Gastroesophageal sphincter (tissue), 4 donors: Measurements from ENCODE around the gene TBC1D22B. TPM values are rescaled to one million over a fixed set of nuclear protein-coding genes. Genes with fewer than 3 reads are reported as not detected.

ENCODE experiments used
- ATAC-seq: fragments of 150-250 bp; one replicate; pipeline ENCODE4 v1.9.1; 2016; ENCODE audit warnings: mild to moderate bottlenecking, moderate library complexity
- H3K27ac ChIP-seq, 4 donors: fragments of 200-600 bp; sonication (generic) in 3 of 4; 1 replicate in 3 of 4; 2 replicates in 1 of 4; pipeline ENCODE4 v1.5.1; 2016 to 2019
- H3K27me3 ChIP-seq: fragments of 200-600 bp; sonication (generic); one replicate; pipeline ENCODE4 v1.5.1; 2019
- H3K36me3 ChIP-seq, 2 donors: fragments of 200-600 bp; sonication (generic); one replicate each; pipeline ENCODE4 v1.5.1; 2019; ENCODE audit warnings: control low read depth in 1 of 2
- H3K4me1 ChIP-seq, 3 donors: fragments of 200-600 bp; sonication (generic); 1 replicate in 2 of 3; 2 replicates in 1 of 3; pipeline ENCODE4 v1.5.1; 2016 to 2019; ENCODE audit warnings: control low read depth in 2 of 3
- H3K4me3 ChIP-seq, 2 donors: fragments of 200-600 bp; sonication (generic); one replicate each; pipeline ENCODE4 v1.5.1; 2019; ENCODE audit warnings: mild to moderate bottlenecking in 1 of 2, moderate library complexity in 1 of 2
- H3K9me3 ChIP-seq, 3 donors: fragments of 200-600 bp; sonication (generic); one replicate each; pipeline ENCODE4 v1.5.1; 2017 to 2019; ENCODE audit warnings: control low read depth in 2 of 3
- EP300 ChIP-seq: sonication (generic); formaldehyde crosslinking; IDR thresholded peaks from one replicate; pipeline ENCODE4 v1.6.1; 2017; ENCODE audit warnings: antibody characterized with exemption, mild to moderate bottlenecking
- POLR2A ChIP-seq, 2 donors: fragments of 450-650 bp; IDR thresholded peaks; one replicate each; pipeline ENCODE4 v1.6.1; 2017; ENCODE audit warnings: antibody characterized with exemption in 2 of 2, mild to moderate bottlenecking in 2 of 2, moderate library complexity in 1 of 2
- POLR2AphosphoS5 ChIP-seq: sonication (generic); formaldehyde crosslinking; IDR thresholded peaks from one replicate; pipeline ENCODE4 v1.6.1; 2017; ENCODE audit warnings: antibody characterized with exemption
- WGBS, 2 donors: methylation state at CpG; one replicate each; pipeline ENCODE4 v1.1.5; 2018; ENCODE audit warnings: low coverage in 1 of 2; 5-methylcytosine and 5-hydroxymethylcytosine counted together
- total RNA-seq, 4 donors: library from RNA; depleted of rRNA; stranded (reverse); fragments of >200 nt; gene quantifications; one replicate each; pipeline ENCODE4 v1.1.0, GENCODE V29; 2016
- TF ChIP-seq, protein P1 (sequence below), 4 experiments: fragments of 200-600 bp in 2 of 4; fragments of 450-650 bp in 2 of 4; sonication (generic) in 1 of 4; IDR thresholded peaks; one replicate each; pipeline ENCODE4 v1.5.1; 2017 to 2019; ENCODE audit warnings: antibody characterized with exemption in 4 of 4, mild to moderate bottlenecking in 2 of 4, moderate library complexity in 2 of 4

TBC1D22B gene
- total RNA-seq, 4 donors from 2014 or later, result 5.0 to 9.2 (median 8.3) TPM

DNA sequence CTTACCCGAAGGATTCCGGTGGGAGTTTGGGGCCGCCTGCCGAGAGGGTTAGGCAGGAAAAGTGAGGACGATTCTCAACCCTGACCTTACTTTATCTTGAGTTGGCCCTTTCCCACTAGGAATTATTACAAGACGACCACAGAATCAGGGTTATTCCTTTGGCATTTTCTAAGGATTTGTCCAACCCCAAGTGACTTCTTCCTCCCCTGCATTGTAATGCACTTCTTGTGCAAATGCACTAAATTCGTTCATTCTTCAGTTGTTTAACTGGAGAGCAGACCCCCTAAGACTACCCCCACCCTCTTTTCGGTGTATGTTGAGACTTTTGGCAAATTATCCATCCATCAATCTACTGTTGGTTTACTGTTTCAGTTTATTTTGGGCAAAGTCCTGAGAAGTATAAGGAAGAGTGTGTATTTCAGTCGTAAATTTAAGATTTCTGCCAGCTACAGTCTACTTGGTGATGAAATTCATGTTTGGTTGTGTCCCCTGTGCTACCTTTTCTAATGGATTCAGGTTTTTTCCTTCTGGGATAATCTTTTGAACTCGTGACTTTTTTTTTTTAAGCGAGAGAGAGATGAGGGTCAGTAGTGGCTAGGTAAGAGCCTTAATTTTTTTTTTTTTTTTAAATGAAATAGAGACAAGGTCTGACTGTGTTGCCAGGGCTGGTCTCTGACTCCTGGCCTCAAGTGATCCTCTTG is 983 bp downstream of the TBC1D22B start:
- Histone ChIP-seq H3K9me3 (no peaks in the 10 kb centered on the region), H3K4me3 (peak overlapping the region; percentile 60 to 61), H3K36me3 (no peaks in the 10 kb centered on the region), H3K27ac (peak overlapping the region in 3 of 4 donors; percentile 72 to 89 (median 81)), H3K27me3 (peaks cover 4% of the 10 kb centered on the region), H3K4me1 (peaks cover 2 to 28% (median 7%) of the 10 kb centered on the region in 3 donors)
- no peak for ATAC-seq
- TF ChIP-seq, protein P1, sequence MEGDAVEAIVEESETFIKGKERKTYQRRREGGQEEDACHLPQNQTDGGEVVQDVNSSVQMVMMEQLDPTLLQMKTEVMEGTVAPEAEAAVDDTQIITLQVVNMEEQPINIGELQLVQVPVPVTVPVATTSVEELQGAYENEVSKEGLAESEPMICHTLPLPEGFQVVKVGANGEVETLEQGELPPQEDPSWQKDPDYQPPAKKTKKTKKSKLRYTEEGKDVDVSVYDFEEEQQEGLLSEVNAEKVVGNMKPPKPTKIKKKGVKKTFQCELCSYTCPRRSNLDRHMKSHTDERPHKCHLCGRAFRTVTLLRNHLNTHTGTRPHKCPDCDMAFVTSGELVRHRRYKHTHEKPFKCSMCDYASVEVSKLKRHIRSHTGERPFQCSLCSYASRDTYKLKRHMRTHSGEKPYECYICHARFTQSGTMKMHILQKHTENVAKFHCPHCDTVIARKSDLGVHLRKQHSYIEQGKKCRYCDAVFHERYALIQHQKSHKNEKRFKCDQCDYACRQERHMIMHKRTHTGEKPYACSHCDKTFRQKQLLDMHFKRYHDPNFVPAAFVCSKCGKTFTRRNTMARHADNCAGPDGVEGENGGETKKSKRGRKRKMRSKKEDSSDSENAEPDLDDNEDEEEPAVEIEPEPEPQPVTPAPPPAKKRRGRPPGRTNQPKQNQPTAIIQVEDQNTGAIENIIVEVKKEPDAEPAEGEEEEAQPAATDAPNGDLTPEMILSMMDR (IDR thresholded peaks at IDR 0.05), result no peak
- TF ChIP-seq POLR2AphosphoS5, result no peak
- TF ChIP-seq POLR2A (IDR thresholded peaks at IDR 0.05), result no peak
- no peak for TF ChIP-seq EP300
- 7 to 20% methylated on average over 9 to 11 of the region's 11 CpGs for WGBS, 2 donors

DNA sequence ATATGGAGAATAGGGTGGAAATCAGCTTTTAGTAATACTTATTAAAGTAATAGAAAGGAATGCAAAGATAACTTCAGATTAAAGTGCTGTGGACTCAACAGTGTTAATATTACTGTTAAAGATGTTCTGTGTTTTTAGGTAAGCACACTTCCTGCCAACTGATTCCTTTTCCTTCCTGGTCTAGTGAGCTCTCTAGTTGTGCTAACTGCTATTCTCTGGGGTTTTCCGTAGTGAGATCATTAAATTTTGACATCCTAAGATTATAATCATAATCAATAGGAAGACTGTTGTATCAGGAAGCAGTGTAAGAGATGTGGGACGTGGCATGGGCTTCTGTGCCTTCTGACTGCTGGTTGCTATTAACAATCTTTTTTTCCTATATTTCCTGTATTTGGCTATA is 1.6 kb downstream of the TBC1D22B start:
- no peaks in the 10 kb centered on the region for H3K36me3 ChIP-seq
- no peak overlapping the region for H3K4me3 ChIP-seq
- 46 to 60% methylated on average over 2 of the region's 2 CpGs for WGBS, 2 donors
- TF ChIP-seq, protein P1 (IDR thresholded peaks at IDR 0.05), result no peak
- no peak for TF ChIP-seq POLR2A (IDR thresholded peaks at IDR 0.05)
- TF ChIP-seq EP300, result no peak
- TF ChIP-seq POLR2AphosphoS5, result no peak
- ATAC-seq, result no peak
- no peak overlapping the region for H3K27ac ChIP-seq
- no peaks in the 10 kb centered on the region for H3K9me3 ChIP-seq
- H3K4me1 ChIP-seq, result peaks cover 2 to 30% (median 7%) of the 10 kb centered on the region in 3 donors
- peaks cover 4% of the 10 kb centered on the region for H3K27me3 ChIP-seq

DNA sequence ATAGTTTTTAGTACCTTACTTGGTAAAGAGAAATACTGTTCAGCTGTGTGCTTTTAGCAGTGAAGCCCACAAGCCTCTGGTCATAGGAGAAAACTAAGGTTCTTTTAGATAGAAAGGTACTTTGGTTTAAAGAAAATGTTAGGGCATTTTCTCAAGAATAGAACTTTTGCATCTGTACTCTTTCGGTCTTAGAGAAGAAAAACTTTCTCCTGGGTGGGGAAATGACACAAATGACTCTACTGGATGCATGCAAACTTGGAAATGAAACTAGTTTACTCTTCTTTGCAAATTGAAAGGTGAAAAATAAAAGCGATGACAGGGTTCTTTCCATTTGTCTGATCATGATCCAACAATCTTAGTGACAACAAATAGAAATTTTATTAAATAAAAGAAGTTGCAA is 2.5 kb downstream of the TBC1D22B start:
- Histone ChIP-seq H3K4me3 (no peak overlapping the region), H3K36me3 (no peaks in the 10 kb centered on the region), H3K27ac (no peak overlapping the region), H3K9me3 (no peaks in the 10 kb centered on the region), H3K27me3 (peaks cover 3% of the 10 kb centered on the region), H3K4me1 (peaks cover 3 to 38% (median 10%) of the 10 kb centered on the region in 3 donors)
- 74 to 88% methylated on average over 2 of the region's 2 CpGs for WGBS, 2 donors
- no peak for ATAC-seq
- no peak for TF ChIP-seq EP300
- TF ChIP-seq POLR2AphosphoS5, result no peak
- TF ChIP-seq POLR2A (IDR thresholded peaks at IDR 0.05), result no peak
- TF ChIP-seq, protein P1 (IDR thresholded peaks at IDR 0.05), result no peak

DNA sequence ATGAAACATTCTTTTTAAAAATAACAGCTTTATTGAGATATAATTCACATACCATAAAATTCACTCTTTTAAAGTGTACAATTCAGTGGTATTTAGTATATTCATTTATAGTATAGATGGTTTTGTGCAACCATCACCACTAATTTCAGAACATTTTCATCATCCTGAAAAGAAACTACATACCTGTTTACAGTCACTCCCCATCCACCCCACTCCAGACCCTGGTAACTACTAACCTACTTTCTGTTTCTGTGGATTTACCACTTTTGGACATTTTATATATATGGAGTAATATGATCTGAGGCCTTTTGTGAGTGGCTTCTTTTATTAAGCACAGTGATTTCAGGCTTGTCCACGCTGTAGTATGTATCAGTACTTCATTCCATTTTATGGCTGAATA is 2.9 kb downstream of the TBC1D22B start:
- Histone ChIP-seq H3K4me1 (peaks cover 6 to 42% (median 11%) of the 10 kb centered on the region in 3 donors), H3K27ac (no peak overlapping the region), H3K27me3 (no peaks in the 10 kb centered on the region), H3K36me3 (no peaks in the 10 kb centered on the region), H3K4me3 (no peak overlapping the region), H3K9me3 (no peaks in the 10 kb centered on the region)
- WGBS, 2 donors, result 94 to 100% methylated on average over 1 of the region's 1 CpG
- TF ChIP-seq POLR2A (IDR thresholded peaks at IDR 0.05), result no peak
- no peak for ATAC-seq

DNA sequence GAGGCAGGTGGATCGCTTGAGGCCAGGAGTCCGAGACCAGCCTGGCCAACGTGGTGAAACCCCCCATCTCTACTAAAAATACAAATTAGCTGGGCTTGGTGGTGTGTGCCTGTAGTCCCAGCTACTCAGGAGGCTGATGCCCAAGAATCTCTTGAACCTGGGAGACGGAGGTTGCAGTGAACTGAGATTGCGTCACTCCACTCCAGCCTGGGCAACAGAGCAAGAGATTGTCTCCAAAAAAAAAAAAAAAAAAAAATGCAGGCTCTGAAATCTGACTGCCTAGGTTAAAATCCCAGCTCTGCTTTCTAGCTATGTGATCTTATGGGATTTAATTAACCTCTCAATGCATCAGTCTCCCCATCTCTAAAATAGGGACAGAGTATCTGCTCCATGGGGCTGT is 3.6 kb downstream of the TBC1D22B start:
- Histone ChIP-seq H3K36me3 (no peaks in the 10 kb centered on the region), H3K4me1 (peaks cover 6 to 43% (median 11%) of the 10 kb centered on the region in 3 donors), H3K27me3 (no peaks in the 10 kb centered on the region), H3K4me3 (no peak overlapping the region), H3K27ac (no peak overlapping the region), H3K9me3 (no peaks in the 10 kb centered on the region)
- no peak for ATAC-seq
- WGBS, 2 donors, result 96% methylated on average over 4 of the region's 5 CpGs; no CpG with 5 or more reads in 1 of the 2 donors
- TF ChIP-seq POLR2A (IDR thresholded peaks at IDR 0.05), result no peak
- no peak for TF ChIP-seq POLR2AphosphoS5
- no peak for TF ChIP-seq EP300
- TF ChIP-seq, protein P1 (IDR thresholded peaks at IDR 0.05), result no peak
